Stimulated activated CD4-positive, alpha-beta T cell treated with anti-CD3 and anti-CD28 coated beads, Interleukin-4, amount 100 ng/mL, for 24 hours (primary cell): ENCODE measurements around the gene PLXNA4.

Experiments used
- DNase-seq: peaks from one replicate; pipeline ENCODE4 v3.0.0-alpha.2; 2020

PLXNA4 gene

GRCh38 chr7:132130497-132130896 lies 445.8 kb downstream of the PLXNA4 start:
- DNase-seq, result no peak

- no peak for DNase-seq
These were observed 450.2 kb downstream of the PLXNA4 start for GRCh38 chr7:132125872-132126595.

- no peak for DNase-seq
These were observed 451.2 kb downstream of the PLXNA4 start for GRCh38 chr7:132125096-132125495.

GRCh38 chr7:132124575-132124974 lies 451.7 kb downstream of the PLXNA4 start:
- DNase-seq, result no peak

GRCh38 chr7:132123773-132124172 lies 452.5 kb downstream of the PLXNA4 start:
- DNase-seq, result no peak

- DNase-seq, result no peak
These were observed 453.4 kb downstream of the PLXNA4 start for GRCh38 chr7:132122901-132123300.

GRCh38 chr7:132121987-132122386 lies 454.3 kb downstream of the PLXNA4 start:
- DNase-seq, result no peak

- no peak for DNase-seq
These were observed 457.6 kb downstream of the PLXNA4 start for GRCh38 chr7:132118641-132119040.

GRCh38 chr7:132117636-132118035 lies 458.6 kb downstream of the PLXNA4 start:
- DNase-seq, result no peak

- no peak for DNase-seq
These were observed 459.1 kb downstream of the PLXNA4 start for GRCh38 chr7:132117181-132117580.

- DNase-seq, result no peak
These were observed 459.9 kb downstream of the PLXNA4 start for GRCh38 chr7:132116369-132116768.

- no peak for DNase-seq
These were observed 460.5 kb downstream of the PLXNA4 start for GRCh38 chr7:132115758-132116157.

GRCh38 chr7:132115028-132115427 lies 461.2 kb downstream of the PLXNA4 start:
- DNase-seq, result no peak

GRCh38 chr7:132114411-132114810 lies 461.9 kb downstream of the PLXNA4 start:
- DNase-seq, result no peak

- DNase-seq, result no peak
These were observed 462.5 kb downstream of the PLXNA4 start for GRCh38 chr7:132113536-132114371.

- DNase-seq, result no peak
These were observed 463.6 kb downstream of the PLXNA4 start for GRCh38 chr7:132112657-132113056.

GRCh38 chr7:132112106-132112505 lies 464.2 kb downstream of the PLXNA4 start:
- no peak for DNase-seq

GRCh38 chr7:132110692-132111091 lies 465.6 kb downstream of the PLXNA4 start:
- no peak for DNase-seq

- DNase-seq, result no peak
These were observed 466.5 kb downstream of the PLXNA4 start for GRCh38 chr7:132109769-132110168.

- DNase-seq, result no peak
These were observed 467.7 kb downstream of the PLXNA4 start for GRCh38 chr7:132108563-132108962.

- DNase-seq, result no peak
These were observed 469.8 kb downstream of the PLXNA4 start for GRCh38 chr7:132106491-132106890.

GRCh38 chr7:132105096-132105495 lies 471.2 kb downstream of the PLXNA4 start:
- no peak for DNase-seq

GRCh38 chr7:132103718-132104117 lies 472.6 kb downstream of the PLXNA4 start:
- DNase-seq, result no peak

- DNase-seq, result no peak
These were observed 473.3 kb downstream of the PLXNA4 start for GRCh38 chr7:132102942-132103341.
